HG03108 (cell line): Measurements from ENCODE around the gene KCNMA1.

Experiments
- ATAC-seq: cut with Tn5 transposase; IDR thresholded peaks from one replicate; pipeline ENCODE4 v1.9.1; 2021; ENCODE audit warnings: moderate library complexity; ENCODE audit not compliant: unreplicated experiment

The KCNMA1 gene

GRCh38 chr10:77075926-77076325 is 561.7 kb downstream of the KCNMA1 start:
- ATAC-seq = no peak

- ATAC-seq = no peak
These were observed 563.4 kb downstream of the KCNMA1 start for GRCh38 chr10:77074104-77074624.

GRCh38 chr10:77073663-77073960 is 564.0 kb downstream of the KCNMA1 start:
- ATAC-seq = no peak

GRCh38 chr10:77072836-77073662 is 564.6 kb downstream of the KCNMA1 start:
- ATAC-seq = no peak

GRCh38 chr10:77072361-77072835 is 565.2 kb downstream of the KCNMA1 start:
- ATAC-seq = no peak

- no peak for ATAC-seq
These were observed 565.7 kb downstream of the KCNMA1 start for GRCh38 chr10:77071956-77072355.

GRCh38 chr10:77071001-77071511 is 566.6 kb downstream of the KCNMA1 start:
- ATAC-seq = no peak

GRCh38 chr10:77070346-77070745 is 567.3 kb downstream of the KCNMA1 start:
- no peak for ATAC-seq

GRCh38 chr10:77068969-77069368 is 568.6 kb downstream of the KCNMA1 start:
- no peak for ATAC-seq

- no peak for ATAC-seq
These were observed 569.3 kb downstream of the KCNMA1 start for GRCh38 chr10:77068272-77068671.

- no peak for ATAC-seq
These were observed 575.2 kb downstream of the KCNMA1 start for GRCh38 chr10:77062381-77062780.

- no peak for ATAC-seq
These were observed 576.7 kb downstream of the KCNMA1 start for GRCh38 chr10:77060913-77061312.

- ATAC-seq = no peak
These were observed 581.0 kb downstream of the KCNMA1 start for GRCh38 chr10:77056650-77057049.

GRCh38 chr10:77052593-77052992 is 585.0 kb downstream of the KCNMA1 start:
- no peak for ATAC-seq

- ATAC-seq = no peak
These were observed 585.8 kb downstream of the KCNMA1 start for GRCh38 chr10:77051837-77052236.

- no peak for ATAC-seq
These were observed 587.7 kb downstream of the KCNMA1 start for GRCh38 chr10:77049896-77050295.

GRCh38 chr10:77049146-77049545 is 588.5 kb downstream of the KCNMA1 start:
- no peak for ATAC-seq

- ATAC-seq = no peak
These were observed 592.5 kb downstream of the KCNMA1 start for GRCh38 chr10:77045085-77045484.

- no peak for ATAC-seq
These were observed 594.2 kb downstream of the KCNMA1 start for GRCh38 chr10:77043420-77043763.

- ATAC-seq = no peak
These were observed 594.7 kb downstream of the KCNMA1 start for GRCh38 chr10:77042706-77043419.

GRCh38 chr10:77041636-77042258 is 595.9 kb downstream of the KCNMA1 start:
- ATAC-seq = no peak

- no peak for ATAC-seq
These were observed 599.2 kb downstream of the KCNMA1 start for GRCh38 chr10:77038407-77038806.
